ENCODE data around the gene TMEM63C.

TMEM63C gene

DNA sequence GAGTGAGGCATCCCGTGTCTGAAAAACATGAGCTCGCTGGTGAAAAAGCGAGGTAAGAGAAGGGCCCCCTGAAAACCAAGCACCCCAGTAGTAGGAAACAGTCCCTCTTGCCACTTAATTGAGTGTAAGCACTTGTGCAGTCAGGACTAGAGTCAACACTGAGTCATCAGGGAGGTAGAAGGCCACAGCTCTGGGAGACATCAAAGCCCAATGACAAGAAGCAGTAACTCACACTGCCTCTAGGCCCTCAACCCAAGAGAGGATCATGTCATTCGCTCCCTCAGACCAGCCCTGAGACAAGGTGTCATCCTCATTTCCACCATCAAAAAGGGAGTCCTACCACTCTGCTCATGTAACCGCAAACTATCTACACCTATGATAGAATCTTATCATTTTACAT is 121.3 kb downstream of the TMEM63C start (continued):
- TF ChIP-seq, protein P1, sequence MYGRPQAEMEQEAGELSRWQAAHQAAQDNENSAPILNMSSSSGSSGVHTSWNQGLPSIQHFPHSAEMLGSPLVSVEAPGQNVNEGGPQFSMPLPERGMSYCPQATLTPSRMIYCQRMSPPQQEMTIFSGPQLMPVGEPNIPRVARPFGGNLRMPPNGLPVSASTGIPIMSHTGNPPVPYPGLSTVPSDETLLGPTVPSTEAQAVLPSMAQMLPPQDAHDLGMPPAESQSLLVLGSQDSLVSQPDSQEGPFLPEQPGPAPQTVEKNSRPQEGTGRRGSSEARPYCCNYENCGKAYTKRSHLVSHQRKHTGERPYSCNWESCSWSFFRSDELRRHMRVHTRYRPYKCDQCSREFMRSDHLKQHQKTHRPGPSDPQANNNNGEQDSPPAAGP (tag by site-specific recombination; IDR thresholded peaks at IDR 0.05): peak; percentile 63
- TF ChIP-seq ZNF791 (tag by site-specific recombination; IDR thresholded peaks at IDR 0.05) (no peak), ZBTB21 (tag by site-specific recombination; IDR thresholded peaks at IDR 0.05) (peak; percentile 68; the same call in 1 of the 2 replicates), ZFP37 (tag by site-specific recombination; IDR thresholded peaks at IDR 0.05) (no peak), ZNF114 (tag by site-specific recombination; IDR thresholded peaks at IDR 0.05) (no peak), ZBTB48 (tag by site-specific recombination; IDR thresholded peaks at IDR 0.05) (peak; percentile 52), ZNF140 (tag by site-specific recombination; IDR thresholded peaks at IDR 0.05) (no peak), ZNF146 (tag by site-specific recombination; IDR thresholded peaks at IDR 0.05) (no peak), ZNF654 (tag by site-specific recombination; IDR thresholded peaks at IDR 0.05; ENCODE audit: low read depth) (no peak), ZNF776 (tag by site-specific recombination; IDR thresholded peaks at IDR 0.05; ENCODE audit: borderline replicate concordance) (no peak), ZNF629 (tag by site-specific recombination; IDR thresholded peaks at IDR 0.05) (peak; percentile 79), ZNF354C (tag by site-specific recombination; IDR thresholded peaks at IDR 0.05; ENCODE audit: borderline replicate concordance, low read depth) (no peak), REPIN1 (tag by site-specific recombination; IDR thresholded peaks at IDR 0.05; ENCODE audit: low read depth) (no peak), SALL2 (tag by site-specific recombination; IDR thresholded peaks at IDR 0.05; ENCODE audit: borderline replicate concordance) (no peak), ZNF416 (tag by site-specific recombination; IDR thresholded peaks at IDR 0.05) (no peak), ZBTB17 (tag by site-specific recombination; IDR thresholded peaks at IDR 0.05) (no peak), ZNF433 (tag by site-specific recombination; IDR thresholded peaks at IDR 0.05; ENCODE audit: low read depth) (no peak), KLF9 (tag by site-specific recombination; IDR thresholded peaks at IDR 0.05; ENCODE audit: low read depth) (no peak), FEZF1 (tag by site-specific recombination; IDR thresholded peaks at IDR 0.05) (no peak), ZNF155 (tag by site-specific recombination; IDR thresholded peaks at IDR 0.05) (no peak), ZNF777 (tag by site-specific recombination; IDR thresholded peaks at IDR 0.05; ENCODE audit: borderline replicate concordance) (no peak)
- TF ChIP-seq, protein P2, sequence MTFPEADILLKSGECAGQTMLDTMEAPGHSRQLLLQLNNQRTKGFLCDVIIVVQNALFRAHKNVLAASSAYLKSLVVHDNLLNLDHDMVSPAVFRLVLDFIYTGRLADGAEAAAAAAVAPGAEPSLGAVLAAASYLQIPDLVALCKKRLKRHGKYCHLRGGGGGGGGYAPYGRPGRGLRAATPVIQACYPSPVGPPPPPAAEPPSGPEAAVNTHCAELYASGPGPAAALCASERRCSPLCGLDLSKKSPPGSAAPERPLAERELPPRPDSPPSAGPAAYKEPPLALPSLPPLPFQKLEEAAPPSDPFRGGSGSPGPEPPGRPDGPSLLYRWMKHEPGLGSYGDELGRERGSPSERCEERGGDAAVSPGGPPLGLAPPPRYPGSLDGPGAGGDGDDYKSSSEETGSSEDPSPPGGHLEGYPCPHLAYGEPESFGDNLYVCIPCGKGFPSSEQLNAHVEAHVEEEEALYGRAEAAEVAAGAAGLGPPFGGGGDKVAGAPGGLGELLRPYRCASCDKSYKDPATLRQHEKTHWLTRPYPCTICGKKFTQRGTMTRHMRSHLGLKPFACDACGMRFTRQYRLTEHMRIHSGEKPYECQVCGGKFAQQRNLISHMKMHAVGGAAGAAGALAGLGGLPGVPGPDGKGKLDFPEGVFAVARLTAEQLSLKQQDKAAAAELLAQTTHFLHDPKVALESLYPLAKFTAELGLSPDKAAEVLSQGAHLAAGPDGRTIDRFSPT (tag by site-specific recombination; IDR thresholded peaks at IDR 0.05): 0 out of 2 replicates have a peak, but pooled peaks have one; percentile 24
- TF ChIP-seq, protein P3, sequence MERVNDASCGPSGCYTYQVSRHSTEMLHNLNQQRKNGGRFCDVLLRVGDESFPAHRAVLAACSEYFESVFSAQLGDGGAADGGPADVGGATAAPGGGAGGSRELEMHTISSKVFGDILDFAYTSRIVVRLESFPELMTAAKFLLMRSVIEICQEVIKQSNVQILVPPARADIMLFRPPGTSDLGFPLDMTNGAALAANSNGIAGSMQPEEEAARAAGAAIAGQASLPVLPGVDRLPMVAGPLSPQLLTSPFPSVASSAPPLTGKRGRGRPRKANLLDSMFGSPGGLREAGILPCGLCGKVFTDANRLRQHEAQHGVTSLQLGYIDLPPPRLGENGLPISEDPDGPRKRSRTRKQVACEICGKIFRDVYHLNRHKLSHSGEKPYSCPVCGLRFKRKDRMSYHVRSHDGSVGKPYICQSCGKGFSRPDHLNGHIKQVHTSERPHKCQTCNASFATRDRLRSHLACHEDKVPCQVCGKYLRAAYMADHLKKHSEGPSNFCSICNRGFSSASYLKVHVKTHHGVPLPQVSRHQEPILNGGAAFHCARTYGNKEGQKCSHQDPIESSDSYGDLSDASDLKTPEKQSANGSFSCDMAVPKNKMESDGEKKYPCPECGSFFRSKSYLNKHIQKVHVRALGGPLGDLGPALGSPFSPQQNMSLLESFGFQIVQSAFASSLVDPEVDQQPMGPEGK (tag by site-specific recombination; IDR thresholded peaks at IDR 0.05): peak; percentile 68
- TF ChIP-seq, protein P4, sequence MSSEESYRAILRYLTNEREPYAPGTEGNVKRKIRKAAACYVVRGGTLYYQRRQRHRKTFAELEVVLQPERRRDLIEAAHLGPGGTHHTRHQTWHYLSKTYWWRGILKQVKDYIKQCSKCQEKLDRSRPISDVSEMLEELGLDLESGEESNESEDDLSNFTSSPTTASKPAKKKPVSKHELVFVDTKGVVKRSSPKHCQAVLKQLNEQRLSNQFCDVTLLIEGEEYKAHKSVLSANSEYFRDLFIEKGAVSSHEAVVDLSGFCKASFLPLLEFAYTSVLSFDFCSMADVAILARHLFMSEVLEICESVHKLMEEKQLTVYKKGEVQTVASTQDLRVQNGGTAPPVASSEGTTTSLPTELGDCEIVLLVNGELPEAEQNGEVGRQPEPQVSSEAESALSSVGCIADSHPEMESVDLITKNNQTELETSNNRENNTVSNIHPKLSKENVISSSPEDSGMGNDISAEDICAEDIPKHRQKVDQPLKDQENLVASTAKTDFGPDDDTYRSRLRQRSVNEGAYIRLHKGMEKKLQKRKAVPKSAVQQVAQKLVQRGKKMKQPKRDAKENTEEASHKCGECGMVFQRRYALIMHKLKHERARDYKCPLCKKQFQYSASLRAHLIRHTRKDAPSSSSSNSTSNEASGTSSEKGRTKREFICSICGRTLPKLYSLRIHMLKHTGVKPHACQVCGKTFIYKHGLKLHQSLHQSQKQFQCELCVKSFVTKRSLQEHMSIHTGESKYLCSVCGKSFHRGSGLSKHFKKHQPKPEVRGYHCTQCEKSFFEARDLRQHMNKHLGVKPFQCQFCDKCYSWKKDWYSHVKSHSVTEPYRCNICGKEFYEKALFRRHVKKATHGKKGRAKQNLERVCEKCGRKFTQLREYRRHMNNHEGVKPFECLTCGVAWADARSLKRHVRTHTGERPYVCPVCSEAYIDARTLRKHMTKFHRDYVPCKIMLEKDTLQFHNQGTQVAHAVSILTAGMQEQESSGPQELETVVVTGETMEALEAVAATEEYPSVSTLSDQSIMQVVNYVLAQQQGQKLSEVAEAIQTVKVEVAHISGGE (tag by site-specific recombination; conservative IDR thresholded peaks at IDR 0.05; ENCODE audit: low read depth): no peak
- TF ChIP-seq, protein P5, sequence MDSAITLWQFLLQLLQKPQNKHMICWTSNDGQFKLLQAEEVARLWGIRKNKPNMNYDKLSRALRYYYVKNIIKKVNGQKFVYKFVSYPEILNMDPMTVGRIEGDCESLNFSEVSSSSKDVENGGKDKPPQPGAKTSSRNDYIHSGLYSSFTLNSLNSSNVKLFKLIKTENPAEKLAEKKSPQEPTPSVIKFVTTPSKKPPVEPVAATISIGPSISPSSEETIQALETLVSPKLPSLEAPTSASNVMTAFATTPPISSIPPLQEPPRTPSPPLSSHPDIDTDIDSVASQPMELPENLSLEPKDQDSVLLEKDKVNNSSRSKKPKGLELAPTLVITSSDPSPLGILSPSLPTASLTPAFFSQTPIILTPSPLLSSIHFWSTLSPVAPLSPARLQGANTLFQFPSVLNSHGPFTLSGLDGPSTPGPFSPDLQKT (IDR thresholded peaks at IDR 0.05; ENCODE audit: borderline replicate concordance, low read depth, low read length): no peak
- TF ChIP-seq, protein P6, sequence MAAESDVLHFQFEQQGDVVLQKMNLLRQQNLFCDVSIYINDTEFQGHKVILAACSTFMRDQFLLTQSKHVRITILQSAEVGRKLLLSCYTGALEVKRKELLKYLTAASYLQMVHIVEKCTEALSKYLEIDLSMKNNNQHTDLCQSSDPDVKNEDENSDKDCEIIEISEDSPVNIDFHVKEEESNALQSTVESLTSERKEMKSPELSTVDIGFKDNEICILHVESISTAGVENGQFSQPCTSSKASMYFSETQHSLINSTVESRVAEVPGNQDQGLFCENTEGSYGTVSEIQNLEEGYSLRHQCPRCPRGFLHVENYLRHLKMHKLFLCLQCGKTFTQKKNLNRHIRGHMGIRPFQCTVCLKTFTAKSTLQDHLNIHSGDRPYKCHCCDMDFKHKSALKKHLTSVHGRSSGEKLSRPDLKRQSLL (tag by site-specific recombination; IDR thresholded peaks at IDR 0.05): no peak
- TF ChIP-seq, protein P7, sequence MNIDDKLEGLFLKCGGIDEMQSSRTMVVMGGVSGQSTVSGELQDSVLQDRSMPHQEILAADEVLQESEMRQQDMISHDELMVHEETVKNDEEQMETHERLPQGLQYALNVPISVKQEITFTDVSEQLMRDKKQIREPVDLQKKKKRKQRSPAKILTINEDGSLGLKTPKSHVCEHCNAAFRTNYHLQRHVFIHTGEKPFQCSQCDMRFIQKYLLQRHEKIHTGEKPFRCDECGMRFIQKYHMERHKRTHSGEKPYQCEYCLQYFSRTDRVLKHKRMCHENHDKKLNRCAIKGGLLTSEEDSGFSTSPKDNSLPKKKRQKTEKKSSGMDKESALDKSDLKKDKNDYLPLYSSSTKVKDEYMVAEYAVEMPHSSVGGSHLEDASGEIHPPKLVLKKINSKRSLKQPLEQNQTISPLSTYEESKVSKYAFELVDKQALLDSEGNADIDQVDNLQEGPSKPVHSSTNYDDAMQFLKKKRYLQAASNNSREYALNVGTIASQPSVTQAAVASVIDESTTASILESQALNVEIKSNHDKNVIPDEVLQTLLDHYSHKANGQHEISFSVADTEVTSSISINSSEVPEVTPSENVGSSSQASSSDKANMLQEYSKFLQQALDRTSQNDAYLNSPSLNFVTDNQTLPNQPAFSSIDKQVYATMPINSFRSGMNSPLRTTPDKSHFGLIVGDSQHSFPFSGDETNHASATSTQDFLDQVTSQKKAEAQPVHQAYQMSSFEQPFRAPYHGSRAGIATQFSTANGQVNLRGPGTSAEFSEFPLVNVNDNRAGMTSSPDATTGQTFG (tag by site-specific recombination; IDR thresholded peaks at IDR 0.05; ENCODE audit: borderline replicate concordance): no peak
